DOHH2 (cell line): Measurements from ENCODE around the gene FILIP1.

Experiments used
- EZH2phosphoT487 ChIP-seq: fragments of 200-600 bp; sonication (generic); IDR thresholded peaks from 2 replicates; pipeline ENCODE4 v1.6.1; 2017; ENCODE audit warnings: borderline replicate concordance, mild to moderate bottlenecking, antibody characterized with exemption, low read length, moderate library complexity, mixed read lengths
- TF ChIP-seq, protein P1 (sequence below): fragments of 200-600 bp; sonication (generic); IDR thresholded peaks from one replicate; pipeline ENCODE4 v1.5.1; 2014; ENCODE audit warnings: antibody characterized with exemption, mild to moderate bottlenecking, low read depth, low read length; ENCODE audit not compliant: poor library complexity, severe bottlenecking

DNA sequence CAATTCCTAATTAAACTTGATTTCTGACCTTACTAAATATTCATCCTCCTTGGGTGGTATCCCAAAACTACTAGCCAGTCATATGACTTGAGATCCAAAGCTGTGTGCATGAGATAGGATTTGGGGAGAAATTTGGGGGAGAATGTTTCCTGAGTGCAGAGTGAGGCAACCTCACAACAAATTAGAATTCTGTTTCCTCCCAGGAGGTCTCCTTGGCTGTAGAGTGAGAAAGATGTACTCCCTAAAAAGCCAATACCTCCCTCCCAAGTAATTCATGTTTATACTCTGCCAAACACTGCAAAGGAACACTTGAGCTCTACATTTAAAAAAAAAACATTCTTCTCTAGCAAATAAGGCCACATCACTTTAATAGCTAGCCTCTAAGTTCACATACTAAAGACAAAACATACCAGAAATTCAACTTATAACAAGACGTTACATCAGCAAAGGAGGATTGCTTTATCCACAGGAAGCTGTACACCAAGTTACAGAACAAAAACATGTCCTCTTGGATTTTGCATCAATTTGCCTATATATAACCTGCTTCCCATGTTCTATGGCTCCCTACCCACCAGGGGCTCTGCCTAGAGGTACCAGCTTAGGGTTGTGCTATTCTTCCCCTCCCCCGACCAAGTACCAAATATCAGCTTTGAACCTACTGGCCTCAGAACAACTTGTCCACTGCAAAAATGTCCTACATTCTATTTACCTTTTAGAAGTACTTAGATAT, 193.6 kb downstream of the FILIP1 start:
- TF ChIP-seq, protein P1, sequence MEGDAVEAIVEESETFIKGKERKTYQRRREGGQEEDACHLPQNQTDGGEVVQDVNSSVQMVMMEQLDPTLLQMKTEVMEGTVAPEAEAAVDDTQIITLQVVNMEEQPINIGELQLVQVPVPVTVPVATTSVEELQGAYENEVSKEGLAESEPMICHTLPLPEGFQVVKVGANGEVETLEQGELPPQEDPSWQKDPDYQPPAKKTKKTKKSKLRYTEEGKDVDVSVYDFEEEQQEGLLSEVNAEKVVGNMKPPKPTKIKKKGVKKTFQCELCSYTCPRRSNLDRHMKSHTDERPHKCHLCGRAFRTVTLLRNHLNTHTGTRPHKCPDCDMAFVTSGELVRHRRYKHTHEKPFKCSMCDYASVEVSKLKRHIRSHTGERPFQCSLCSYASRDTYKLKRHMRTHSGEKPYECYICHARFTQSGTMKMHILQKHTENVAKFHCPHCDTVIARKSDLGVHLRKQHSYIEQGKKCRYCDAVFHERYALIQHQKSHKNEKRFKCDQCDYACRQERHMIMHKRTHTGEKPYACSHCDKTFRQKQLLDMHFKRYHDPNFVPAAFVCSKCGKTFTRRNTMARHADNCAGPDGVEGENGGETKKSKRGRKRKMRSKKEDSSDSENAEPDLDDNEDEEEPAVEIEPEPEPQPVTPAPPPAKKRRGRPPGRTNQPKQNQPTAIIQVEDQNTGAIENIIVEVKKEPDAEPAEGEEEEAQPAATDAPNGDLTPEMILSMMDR: no peak
- no peak for TF ChIP-seq EZH2phosphoT487
